K562 (cell line): Measurements from ENCODE around the gene CIAO1. TPM values are rescaled to one million over a fixed set of nuclear protein-coding genes. Genes with fewer than 3 reads are reported as not detected.

ENCODE experiments used
- CBX2 ChIP-seq: fragments of 200-600 bp; sonication (generic); IDR thresholded peaks from one replicate; pipeline ENCODE4 v1.6.1; 2012; ENCODE audit warnings: mild to moderate bottlenecking, low read length, inconsistent platforms; ENCODE audit not compliant: insufficient read depth, poor library complexity, severe bottlenecking
- CTBP1 ChIP-seq: fragments of 450-650 bp; IDR thresholded peaks from 2 replicates; pipeline ENCODE4 v1.6.1; 2016; ENCODE audit warnings: borderline replicate concordance
- FOXJ2 ChIP-seq: fragments of 200-800 bp; sonication (Bioruptor generic); IDR thresholded peaks from 2 replicates; pipeline ENCODE4 v1.6.1; 2016; ENCODE audit warnings: missing genetic modification characterization, missing compliant biosample characterization
- JUNB ChIP-seq: fragments of 450-650 bp; formaldehyde crosslinking; conservative IDR thresholded peaks from 2 replicates; pipeline ENCODE4 v1.4.0; 2020; ENCODE audit warnings: mild to moderate bottlenecking
- NFE2L1 ChIP-seq: fragments of 450-650 bp; IDR thresholded peaks from 2 replicates; pipeline ENCODE4 v1.6.1; 2016; ENCODE audit warnings: missing genetic modification characterization, low read depth, mild to moderate bottlenecking, missing compliant biosample characterization, moderate library complexity, borderline replicate concordance
- PML ChIP-seq: IDR thresholded peaks from 2 replicates; pipeline ENCODE4 v1.6.1; 2012; ENCODE audit warnings: low read length, inconsistent platforms
- ZNF311 ChIP-seq: fragments of 250-450 bp; sonication (Bioruptor Pico); IDR thresholded peaks from 2 replicates; pipeline ENCODE4 v1.4.0; 2020; ENCODE audit warnings: mild to moderate bottlenecking, moderate library complexity
- ZNF347 ChIP-seq: fragments of 450-650 bp; formaldehyde crosslinking; IDR thresholded peaks from 2 replicates; pipeline ENCODE4 v1.4.0; 2020; ENCODE audit warnings: low read depth, mild to moderate bottlenecking, moderate library complexity
- polyA plus RNA-seq, 8 experiments: library from polyadenylated mRNA; depleted of rRNA in 4 of 8; stranded (reverse) in 5 of 8; unstranded in 3 of 8; fragments of >200 nt; fragmentation: Nextera tagmentation in 2 of 8; fragmentation: Illumina TruSeq in 1 of 8; extraction: Ambion mirVana in 2 of 8; extraction: Trizol in 1 of 8; gene quantifications; 2 replicates each; pipeline versions ENCODE4 v1.2.1 to v1.2.3, GENCODE V29; 2011 to 2014; ENCODE audit warnings: inconsistent platforms in 1 of 8, missing spikeins in 1 of 8
- total RNA-seq, 7 experiments: library from RNA; depleted of rRNA in 6 of 7; stranded (reverse); fragments of >200 nt in 6 of 7; fragmentation: Illumina TruSeq in 2 of 7; extraction: Trizol in 2 of 7; gene quantifications; 2 replicates each; pipeline versions ENCODE4 v1.2.1 to v1.2.3, GENCODE V29; 2011 to 2021; ENCODE audit warnings: low replicate concordance in 1 of 7
- TF ChIP-seq, protein P1 (sequence below): fragments of 450-650 bp; IDR thresholded peaks from 2 replicates; pipeline ENCODE4 v1.6.1; 2016
- TF ChIP-seq, protein P2 (sequence below): fragments of 450-650 bp; IDR thresholded peaks from 2 replicates; pipeline ENCODE4 v1.6.1; 2016; ENCODE audit warnings: low read depth, mild to moderate bottlenecking, moderate library complexity
- TF ChIP-seq, protein P3 (sequence below): sonication (generic); formaldehyde crosslinking; IDR thresholded peaks from 2 replicates; pipeline ENCODE4 v1.9.0; 2022; ENCODE audit warnings: mild to moderate bottlenecking, missing genetic modification reagents
- TF ChIP-seq, protein P4 (sequence below), 2 experiments: fragments of 200-800 bp in 1 of 2; sonication (Bioruptor generic) in 1 of 2; sonication (generic) in 1 of 2; formaldehyde crosslinking in 1 of 2; IDR thresholded peaks in 1 of 2; conservative IDR thresholded peaks in 1 of 2; 2 replicates each; pipeline versions ENCODE4 v1.5.0 to v1.6.1; 2016 to 2020; ENCODE audit warnings: missing compliant biosample characterization in 1 of 2, missing genetic modification characterization in 1 of 2, missing genetic modification reagents in 1 of 2
- TF ChIP-seq, protein P5 (sequence below), 2 experiments: fragments of 450-650 bp in 1 of 2; sonication (generic) in 1 of 2; formaldehyde crosslinking in 1 of 2; IDR thresholded peaks in 1 of 2; conservative IDR thresholded peaks in 1 of 2; 2 replicates each; pipeline versions ENCODE4 v1.6.1 to v1.8.1; 2016 to 2023; ENCODE audit warnings: mild to moderate bottlenecking in 2 of 2, moderate library complexity in 2 of 2, inconsistent platforms in 1 of 2, missing genetic modification reagents in 1 of 2

The CIAO1 gene
- total and polyA plus RNA-seq, 9 of the 15 experiments (the other 6 are each of a cell fraction or from before 2014, with no cell fraction given), result 11.4 to 156 (median 92.8) TPM

DNA sequence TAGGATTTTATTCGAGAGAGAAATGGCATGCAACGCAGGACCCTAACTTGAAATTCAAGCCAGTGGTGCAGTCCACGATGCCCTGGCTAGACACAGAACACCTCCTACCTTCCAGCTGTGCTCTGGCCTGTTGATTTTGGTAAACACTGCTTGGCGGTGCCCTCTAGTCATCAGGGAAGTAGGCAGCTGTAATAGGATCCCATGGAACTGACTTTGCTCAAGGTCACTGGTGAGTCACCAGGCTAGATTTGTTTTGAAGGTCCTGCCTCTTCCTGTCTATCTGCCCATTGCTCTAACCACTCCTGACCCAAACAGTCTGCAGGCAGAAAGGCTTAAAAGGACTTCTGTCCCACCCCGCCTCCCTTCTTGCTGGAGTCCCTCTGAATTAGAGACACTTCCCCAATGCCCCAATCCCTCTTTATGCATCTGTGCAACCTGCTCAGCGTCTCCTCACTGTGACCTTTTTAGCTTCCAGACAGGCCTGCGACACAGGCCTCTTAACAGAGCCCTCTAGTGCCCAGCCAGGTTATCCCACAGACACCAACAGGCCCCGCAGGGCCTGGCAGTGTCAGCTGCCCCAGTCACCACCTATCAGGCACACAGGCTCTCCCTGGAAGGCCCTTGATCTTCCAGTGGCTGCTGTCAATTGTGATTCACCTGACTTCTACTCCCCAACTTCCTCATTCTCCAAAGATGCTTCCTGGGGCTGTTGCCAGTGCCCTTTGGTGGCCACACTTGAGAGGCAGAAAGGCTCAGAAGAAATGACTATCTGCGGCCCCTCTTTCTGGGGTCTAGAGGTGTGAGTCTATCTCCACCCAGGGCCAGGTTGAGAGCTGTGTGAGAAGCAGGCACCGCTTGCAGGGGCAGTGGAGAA, 5.4 kb upstream of the CIAO1 start (continued):
- TF ChIP-seq, protein P1, sequence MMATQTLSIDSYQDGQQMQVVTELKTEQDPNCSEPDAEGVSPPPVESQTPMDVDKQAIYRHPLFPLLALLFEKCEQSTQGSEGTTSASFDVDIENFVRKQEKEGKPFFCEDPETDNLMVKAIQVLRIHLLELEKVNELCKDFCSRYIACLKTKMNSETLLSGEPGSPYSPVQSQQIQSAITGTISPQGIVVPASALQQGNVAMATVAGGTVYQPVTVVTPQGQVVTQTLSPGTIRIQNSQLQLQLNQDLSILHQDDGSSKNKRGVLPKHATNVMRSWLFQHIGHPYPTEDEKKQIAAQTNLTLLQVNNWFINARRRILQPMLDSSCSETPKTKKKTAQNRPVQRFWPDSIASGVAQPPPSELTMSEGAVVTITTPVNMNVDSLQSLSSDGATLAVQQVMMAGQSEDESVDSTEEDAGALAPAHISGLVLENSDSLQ, result peak; percentile 30
- TF ChIP-seq, protein P2, sequence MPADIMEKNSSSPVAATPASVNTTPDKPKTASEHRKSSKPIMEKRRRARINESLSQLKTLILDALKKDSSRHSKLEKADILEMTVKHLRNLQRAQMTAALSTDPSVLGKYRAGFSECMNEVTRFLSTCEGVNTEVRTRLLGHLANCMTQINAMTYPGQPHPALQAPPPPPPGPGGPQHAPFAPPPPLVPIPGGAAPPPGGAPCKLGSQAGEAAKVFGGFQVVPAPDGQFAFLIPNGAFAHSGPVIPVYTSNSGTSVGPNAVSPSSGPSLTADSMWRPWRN, result 0 out of 2 replicates have a peak, but pooled peaks have one; percentile 32
- TF ChIP-seq, protein P3, sequence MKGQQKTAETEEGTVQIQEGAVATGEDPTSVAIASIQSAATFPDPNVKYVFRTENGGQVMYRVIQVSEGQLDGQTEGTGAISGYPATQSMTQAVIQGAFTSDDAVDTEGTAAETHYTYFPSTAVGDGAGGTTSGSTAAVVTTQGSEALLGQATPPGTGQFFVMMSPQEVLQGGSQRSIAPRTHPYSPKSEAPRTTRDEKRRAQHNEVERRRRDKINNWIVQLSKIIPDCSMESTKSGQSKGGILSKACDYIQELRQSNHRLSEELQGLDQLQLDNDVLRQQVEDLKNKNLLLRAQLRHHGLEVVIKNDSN (CRISPR knock-in tag), result peak; percentile 71
- TF ChIP-seq, protein P4, sequence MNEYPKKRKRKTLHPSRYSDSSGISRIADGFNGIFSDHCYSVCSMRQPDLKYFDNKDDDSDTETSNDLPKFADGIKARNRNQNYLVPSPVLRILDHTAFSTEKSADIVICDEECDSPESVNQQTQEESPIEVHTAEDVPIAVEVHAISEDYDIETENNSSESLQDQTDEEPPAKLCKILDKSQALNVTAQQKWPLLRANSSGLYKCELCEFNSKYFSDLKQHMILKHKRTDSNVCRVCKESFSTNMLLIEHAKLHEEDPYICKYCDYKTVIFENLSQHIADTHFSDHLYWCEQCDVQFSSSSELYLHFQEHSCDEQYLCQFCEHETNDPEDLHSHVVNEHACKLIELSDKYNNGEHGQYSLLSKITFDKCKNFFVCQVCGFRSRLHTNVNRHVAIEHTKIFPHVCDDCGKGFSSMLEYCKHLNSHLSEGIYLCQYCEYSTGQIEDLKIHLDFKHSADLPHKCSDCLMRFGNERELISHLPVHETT (CRISPR knock-in tag; conservative IDR thresholded peaks at IDR 0.05 in 1 of 2, IDR thresholded peaks at IDR 0.05 in 1 of 2), result 0 out of 4 replicates have a peak, but pooled peaks of 1 of the 2 experiments have one; percentile 59
- TF ChIP-seq CTBP1, result peak; percentile 54
- no peak for TF ChIP-seq CBX2
- 0 out of 2 replicates have a peak, but pooled peaks have one; percentile 4 for TF ChIP-seq JUNB (CRISPR knock-in tag)
- TF ChIP-seq FOXJ2, result no peak
- TF ChIP-seq, protein P5, sequence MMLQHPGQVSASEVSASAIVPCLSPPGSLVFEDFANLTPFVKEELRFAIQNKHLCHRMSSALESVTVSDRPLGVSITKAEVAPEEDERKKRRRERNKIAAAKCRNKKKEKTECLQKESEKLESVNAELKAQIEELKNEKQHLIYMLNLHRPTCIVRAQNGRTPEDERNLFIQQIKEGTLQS (IDR thresholded peaks at IDR 0.05), result peak; percentile 95
- TF ChIP-seq, protein P5 (CRISPR knock-in tag; conservative IDR thresholded peaks at IDR 0.05), result 0 out of 2 replicates have a peak, but pooled peaks have one; percentile 49
- TF ChIP-seq ZNF347 (CRISPR knock-in tag), result no peak
- no peak; the same call in 1 of the 2 replicates for TF ChIP-seq PML
- TF ChIP-seq NFE2L1 (tag), result no peak
- TF ChIP-seq ZNF311 (CRISPR knock-in tag), result no peak
